Chondrocyte (in vitro differentiated cells): Measurements from ENCODE around the gene CD300LD. TPM values are rescaled to one million over a fixed set of nuclear protein-coding genes. Genes with fewer than 3 reads are reported as not detected.
"Not testable (repeated sequence)": the region's sequence is repeated elsewhere in the genome, so short reads cannot be mapped to it uniquely, and the experiment has no call there.

Experiments
- DNase-seq: peaks from one replicate; pipeline ENCODE4 v3.0.0; 2021; ENCODE audit warnings: mixed read lengths, low spot score
- H3K27ac Mint-ChIP-seq: one replicate; pipeline ENCODE4 v1.8.0; 2021; ENCODE audit warnings: mild to moderate bottlenecking, moderate library complexity, mixed read lengths; ENCODE audit not compliant: unreplicated experiment
- H3K27me3 Mint-ChIP-seq: 2 replicates; pipeline ENCODE4 v1.8.0; 2021; ENCODE audit warnings: low read depth, mixed read lengths
- H3K36me3 Mint-ChIP-seq: 2 replicates; pipeline ENCODE4 v1.8.0; 2021; ENCODE audit warnings: low read depth, mixed read lengths
- H3K4me1 Mint-ChIP-seq: 2 replicates; pipeline ENCODE4 v1.8.0; 2021; ENCODE audit warnings: low read depth, mild to moderate bottlenecking, mixed read lengths
- H3K4me3 Mint-ChIP-seq: one replicate; pipeline ENCODE4 v1.8.0; 2021; ENCODE audit warnings: mild to moderate bottlenecking, moderate library complexity, mixed read lengths; ENCODE audit not compliant: unreplicated experiment
- H3K9me3 Mint-ChIP-seq: 2 replicates; pipeline ENCODE4 v1.8.0; 2021; ENCODE audit warnings: low read depth, mixed read lengths
- total RNA-seq: library from RNA; stranded (reverse); gene quantifications from 3 replicates; pipeline ENCODE4 v1.2.1, GENCODE V29; 2021
- TF ChIP-seq, protein P1 (sequence below): fragments of 200-600 bp; sonication (generic); IDR thresholded peaks from 2 replicates; pipeline ENCODE4 v1.5.0; 2021; ENCODE audit warnings: antibody characterized with exemption, mild to moderate bottlenecking, moderate library complexity

The CD300LD gene
- total RNA-seq, 1 donor from 2014 or later = not detected

DNA sequence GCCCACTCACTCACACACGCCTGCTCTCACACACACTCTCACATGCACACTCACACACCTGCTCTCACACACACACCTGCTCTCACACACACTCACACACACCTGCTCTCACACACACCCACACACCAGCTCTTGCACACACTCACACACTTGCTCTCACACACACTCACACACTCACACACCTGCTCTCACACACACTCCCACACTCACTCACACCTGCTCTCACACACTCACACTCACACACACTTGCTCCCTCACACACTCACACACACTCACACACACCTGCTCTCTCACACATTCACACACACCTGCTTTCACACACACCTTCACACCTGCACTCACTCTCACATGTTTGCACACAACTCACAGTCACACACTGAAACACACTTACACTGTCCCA is 28.7 kb downstream of the CD300LD start:
- Mint-ChIP-seq H3K36me3 (no peaks in the 10 kb centered on the region), H3K27me3 (peaks cover 42% of the 10 kb centered on the region), H3K27ac (no peak overlapping the region), H3K4me1 (peaks cover 4% of the 10 kb centered on the region), H3K4me3 (no peak overlapping the region), H3K9me3 (peaks cover 5% of the 10 kb centered on the region)
- TF ChIP-seq, protein P1, sequence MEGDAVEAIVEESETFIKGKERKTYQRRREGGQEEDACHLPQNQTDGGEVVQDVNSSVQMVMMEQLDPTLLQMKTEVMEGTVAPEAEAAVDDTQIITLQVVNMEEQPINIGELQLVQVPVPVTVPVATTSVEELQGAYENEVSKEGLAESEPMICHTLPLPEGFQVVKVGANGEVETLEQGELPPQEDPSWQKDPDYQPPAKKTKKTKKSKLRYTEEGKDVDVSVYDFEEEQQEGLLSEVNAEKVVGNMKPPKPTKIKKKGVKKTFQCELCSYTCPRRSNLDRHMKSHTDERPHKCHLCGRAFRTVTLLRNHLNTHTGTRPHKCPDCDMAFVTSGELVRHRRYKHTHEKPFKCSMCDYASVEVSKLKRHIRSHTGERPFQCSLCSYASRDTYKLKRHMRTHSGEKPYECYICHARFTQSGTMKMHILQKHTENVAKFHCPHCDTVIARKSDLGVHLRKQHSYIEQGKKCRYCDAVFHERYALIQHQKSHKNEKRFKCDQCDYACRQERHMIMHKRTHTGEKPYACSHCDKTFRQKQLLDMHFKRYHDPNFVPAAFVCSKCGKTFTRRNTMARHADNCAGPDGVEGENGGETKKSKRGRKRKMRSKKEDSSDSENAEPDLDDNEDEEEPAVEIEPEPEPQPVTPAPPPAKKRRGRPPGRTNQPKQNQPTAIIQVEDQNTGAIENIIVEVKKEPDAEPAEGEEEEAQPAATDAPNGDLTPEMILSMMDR = no peak
- no peak for DNase-seq

DNA sequence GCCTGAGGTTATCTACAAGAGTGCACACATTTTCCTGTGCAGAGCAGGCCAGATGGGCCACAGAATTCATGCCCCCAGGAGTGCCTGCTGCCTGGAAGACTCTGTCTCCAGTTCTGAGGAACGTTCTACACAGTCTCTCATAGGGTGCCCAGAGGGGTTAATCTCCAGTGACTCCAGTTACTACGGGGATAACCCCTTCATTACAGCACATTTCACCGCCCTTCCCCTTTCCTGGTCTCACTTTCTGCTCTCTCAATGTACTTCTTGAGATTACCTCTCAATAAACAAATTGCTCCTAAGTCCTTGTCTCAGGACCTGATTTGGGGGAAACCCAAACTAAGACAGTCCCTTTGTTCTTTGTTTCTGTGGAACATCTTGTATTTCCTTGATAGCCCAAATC is 30.5 kb downstream of the CD300LD start:
- TF ChIP-seq, protein P1 = no peak
- Mint-ChIP-seq H3K9me3 (peaks cover 6% of the 10 kb centered on the region), H3K27ac (no peak overlapping the region), H3K4me3 (no peak overlapping the region), H3K36me3 (no peaks in the 10 kb centered on the region), H3K4me1 (no peaks in the 10 kb centered on the region), H3K27me3 (peaks cover 51% of the 10 kb centered on the region)
- no peak for DNase-seq

GRCh38 chr17:74558882-74559519 is 33.1 kb downstream of the CD300LD start:
- Mint-ChIP-seq H3K27ac (no peak overlapping the region), H3K4me3 (no peak overlapping the region), H3K36me3 (peaks cover 3% of the 10 kb centered on the region), H3K27me3 (peaks cover 62% of the 10 kb centered on the region), H3K4me1 (no peaks in the 10 kb centered on the region), H3K9me3 (peaks cover 6% of the 10 kb centered on the region)
- TF ChIP-seq, protein P1 = no peak
- DNase-seq = no peak

DNA sequence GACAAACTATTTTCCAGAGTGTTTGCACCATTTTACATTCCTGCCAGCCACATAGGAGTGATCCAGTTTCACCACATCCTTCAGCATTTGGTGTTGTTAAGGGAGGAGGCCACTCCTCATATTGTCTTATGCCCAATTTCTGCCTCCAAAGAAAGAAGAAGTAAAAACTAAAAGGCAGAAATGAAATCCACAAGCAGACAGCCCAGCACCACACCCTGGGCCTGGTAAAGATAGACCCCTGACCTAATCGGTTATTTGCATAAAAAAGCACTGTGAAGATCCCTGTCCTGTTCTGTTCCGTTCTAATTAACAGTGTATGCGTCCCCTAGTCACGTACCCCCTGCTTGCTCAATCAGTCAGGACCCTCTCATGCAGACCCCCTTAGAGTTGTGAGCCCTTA is 33.7 kb downstream of the CD300LD start:
- DNase-seq, H3K9me3 Mint-ChIP-seq, H3K4me1 Mint-ChIP-seq, H3K36me3 Mint-ChIP-seq, H3K4me3 Mint-ChIP-seq, H3K27ac Mint-ChIP-seq: not testable (repeated sequence)
- H3K27me3 Mint-ChIP-seq = peaks cover 65% of the 10 kb centered on the region

DNA sequence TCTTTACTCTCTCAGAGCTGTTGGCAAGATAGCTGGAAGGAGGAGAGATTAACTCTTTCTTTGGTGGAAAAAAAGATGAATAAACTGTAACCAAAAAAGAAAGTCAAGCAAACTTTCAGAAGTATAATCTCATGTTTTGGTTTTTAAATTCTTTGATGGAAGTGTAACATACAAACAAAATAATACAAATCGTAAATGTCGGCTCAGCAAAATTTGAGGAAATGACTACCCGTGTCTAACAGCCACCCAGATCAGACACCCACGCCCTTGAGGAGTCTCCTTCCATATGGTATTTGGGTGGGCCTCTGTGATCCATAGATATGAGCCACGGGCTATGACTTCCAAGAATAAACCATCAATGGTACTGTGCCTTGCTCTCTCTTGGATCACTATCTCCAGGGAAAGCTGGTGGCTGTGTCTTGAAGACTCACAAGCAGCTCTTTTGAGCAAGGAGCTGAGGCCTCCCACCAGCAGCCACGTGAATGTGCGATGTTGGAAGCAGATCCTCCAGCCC is 36.6 kb downstream of the CD300LD start:
- TF ChIP-seq, protein P1 = no peak
- DNase-seq = no peak
- Mint-ChIP-seq H3K9me3 (peaks cover 6% of the 10 kb centered on the region), H3K36me3 (peaks cover 3% of the 10 kb centered on the region), H3K4me3 (no peak overlapping the region), H3K27me3 (peaks cover 69% of the 10 kb centered on the region), H3K4me1 (no peaks in the 10 kb centered on the region), H3K27ac (no peak overlapping the region)

DNA sequence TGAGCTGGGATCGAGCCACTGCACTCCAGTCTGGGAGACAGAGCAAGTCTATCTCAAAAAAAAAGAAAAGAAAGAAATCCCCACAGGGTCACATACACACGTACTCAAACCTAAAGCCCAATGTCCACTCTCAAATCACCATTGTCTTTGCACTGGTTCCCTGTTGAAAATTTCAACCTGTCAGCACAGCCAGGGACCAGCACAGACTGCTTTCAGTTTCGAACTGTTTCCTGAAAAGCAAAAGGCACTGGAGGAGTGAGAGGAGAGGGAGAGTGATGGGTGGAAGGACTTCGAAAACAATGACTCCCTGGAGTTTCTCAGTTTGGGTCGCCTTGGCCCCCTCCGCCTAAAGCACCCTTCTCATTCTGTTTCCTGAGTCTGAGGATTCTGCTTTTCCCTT is 37.2 kb downstream of the CD300LD start:
- Mint-ChIP-seq H3K27me3 (peaks cover 72% of the 10 kb centered on the region), H3K4me1 (no peaks in the 10 kb centered on the region), H3K27ac (no peak overlapping the region), H3K4me3 (no peak overlapping the region), H3K9me3 (peaks cover 6% of the 10 kb centered on the region), H3K36me3 (peaks cover 3% of the 10 kb centered on the region)
- no peak for DNase-seq
- TF ChIP-seq, protein P1 = no peak
